ENCODE results near the gene MEPCE.

Gene MEPCE

GRCh38 chr7:100407285-100408180, 22.1 kb upstream of the MEPCE start:
- peak; percentile 83 for DNase-seq

- DNase-seq: no peak
Observed at GRCh38 chr7:100411101-100411500, 18.5 kb upstream of the MEPCE start.

GRCh38 chr7:100413346-100413745, 16.3 kb upstream of the MEPCE start:
- DNase-seq: no peak

GRCh38 chr7:100413889-100414288, 15.7 kb upstream of the MEPCE start:
- DNase-seq: no peak

GRCh38 chr7:100415448-100415847, 14.2 kb upstream of the MEPCE start:
- no peak for DNase-seq

GRCh38 chr7:100418930-100419659, 10.5 kb upstream of the MEPCE start:
- DNase-seq: no peak

- DNase-seq: no peak
Observed at GRCh38 chr7:100419660-100420226, 9.9 kb upstream of the MEPCE start.

- DNase-seq: no peak
Observed at GRCh38 chr7:100423315-100423714, 6.3 kb upstream of the MEPCE start.

- DNase-seq: no peak
Observed at GRCh38 chr7:100425347-100425746, 4.3 kb upstream of the MEPCE start.

- DNase-seq: no peak
Observed at GRCh38 chr7:100426516-100426915, 3.1 kb upstream of the MEPCE start.

- DNase-seq: no peak
Observed at GRCh38 chr7:100427762-100428198, 1.9 kb upstream of the MEPCE start.

GRCh38 chr7:100428199-100428966, 1.2 kb upstream of the MEPCE start, which contains the start of gene ZCWPW1:
ZCWPW1 (minus strand) TSS chr7:100428703; CDS start chr7:100420649, 8,054 bp downstream.
- peak; percentile 98 for DNase-seq

GRCh38 chr7:100428967-100429636, 529 bp upstream of the MEPCE start:
- DNase-seq: peak; percentile 100

GRCh38 chr7:100430493-100431285, 1.1 kb downstream of the MEPCE start:
- DNase-seq: no peak

- DNase-seq: no peak
Observed at GRCh38 chr7:100431286-100431735, 1.7 kb downstream of the MEPCE start.

GRCh38 chr7:100432053-100432452, 2.4 kb downstream of the MEPCE start:
- no peak for DNase-seq

- DNase-seq: no peak
Observed at GRCh38 chr7:100432621-100433275, 3.1 kb downstream of the MEPCE start.

- no peak for DNase-seq
Observed at GRCh38 chr7:100433276-100433591, 3.6 kb downstream of the MEPCE start.

GRCh38 chr7:100433592-100434296, 4.1 kb downstream of the MEPCE start:
- DNase-seq: no peak
